ENCODE data around the gene HNF1B.
"Not testable (repeated sequence)": the region's sequence is repeated elsewhere in the genome, so short reads cannot be mapped to it uniquely, and the experiment has no call there.

The HNF1B gene, protein sequence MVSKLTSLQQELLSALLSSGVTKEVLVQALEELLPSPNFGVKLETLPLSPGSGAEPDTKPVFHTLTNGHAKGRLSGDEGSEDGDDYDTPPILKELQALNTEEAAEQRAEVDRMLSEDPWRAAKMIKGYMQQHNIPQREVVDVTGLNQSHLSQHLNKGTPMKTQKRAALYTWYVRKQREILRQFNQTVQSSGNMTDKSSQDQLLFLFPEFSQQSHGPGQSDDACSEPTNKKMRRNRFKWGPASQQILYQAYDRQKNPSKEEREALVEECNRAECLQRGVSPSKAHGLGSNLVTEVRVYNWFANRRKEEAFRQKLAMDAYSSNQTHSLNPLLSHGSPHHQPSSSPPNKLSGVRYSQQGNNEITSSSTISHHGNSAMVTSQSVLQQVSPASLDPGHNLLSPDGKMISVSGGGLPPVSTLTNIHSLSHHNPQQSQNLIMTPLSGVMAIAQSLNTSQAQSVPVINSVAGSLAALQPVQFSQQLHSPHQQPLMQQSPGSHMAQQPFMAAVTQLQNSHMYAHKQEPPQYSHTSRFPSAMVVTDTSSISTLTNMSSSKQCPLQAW

DNA sequence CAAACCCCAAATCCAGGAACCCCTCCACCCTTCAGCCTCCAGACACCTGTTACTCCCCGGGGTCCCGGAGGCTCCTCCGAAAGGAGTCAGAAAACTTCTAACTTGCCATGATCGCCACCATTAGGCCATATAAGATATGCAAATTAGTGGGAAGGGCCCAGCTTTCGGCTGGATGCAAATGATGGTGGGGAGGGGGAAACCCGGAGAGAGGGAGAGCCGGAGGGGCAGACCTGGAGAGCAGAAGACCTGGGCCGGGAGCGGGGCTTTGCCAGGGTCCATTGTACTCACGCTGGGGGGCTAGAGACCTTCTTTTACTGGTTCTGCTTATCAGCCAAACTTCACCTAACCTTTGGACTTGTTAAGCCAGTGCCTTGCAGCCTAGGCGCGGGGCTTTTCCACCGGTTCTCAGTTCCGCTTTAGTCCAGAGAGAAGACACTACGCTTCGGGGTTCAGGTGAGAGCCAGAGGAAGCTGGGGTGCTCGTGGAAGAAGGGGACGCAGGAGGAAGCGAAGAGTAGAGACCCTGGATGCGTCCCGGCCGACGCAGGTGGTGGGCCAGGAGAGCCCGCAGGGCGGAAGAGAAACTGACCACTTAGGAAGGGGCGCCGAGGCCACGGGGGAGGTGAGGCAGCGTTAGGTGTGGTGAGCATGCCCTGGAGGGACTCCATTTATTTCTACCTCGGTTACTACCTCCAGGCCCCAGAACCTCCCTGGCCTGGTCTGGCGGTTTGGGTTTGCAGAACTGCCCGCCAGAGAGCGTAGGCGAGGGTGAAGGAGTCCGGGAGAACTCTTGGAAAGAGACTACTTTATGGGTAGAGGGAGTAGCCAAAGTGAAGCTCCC, at the start of gene HNF1B:
Gene HNF1B, minus strand, starts transcription at position 99 of the 840 bp plus-strand sequence. CDS start 175 bp downstream, outside the sequence.
- no peak for DNase-seq (ENCODE audit: low read depth in 2 of 2)

DNA sequence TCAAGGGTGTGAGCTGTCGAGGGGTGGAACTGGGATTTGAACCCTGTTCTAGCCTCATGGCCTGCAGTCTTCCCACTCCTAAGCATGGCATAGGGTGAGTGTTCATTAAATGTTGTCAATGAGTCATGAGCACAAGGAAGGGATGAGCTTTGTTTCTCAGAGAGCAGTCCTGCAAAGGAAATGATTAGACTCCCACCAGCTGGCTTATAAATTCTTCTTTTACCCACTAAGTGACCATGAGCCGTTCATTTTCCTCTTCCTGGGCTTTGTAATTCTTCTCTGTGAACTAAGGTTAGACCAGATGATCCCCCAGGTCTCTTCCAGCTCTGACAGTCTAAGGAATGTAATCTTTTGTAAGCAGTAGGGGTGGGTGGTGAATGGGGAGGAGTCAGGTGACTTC, 47.9 kb upstream of the HNF1B start:
- DNase-seq (ENCODE audit: low read depth in 2 of 2): no peak

DNA sequence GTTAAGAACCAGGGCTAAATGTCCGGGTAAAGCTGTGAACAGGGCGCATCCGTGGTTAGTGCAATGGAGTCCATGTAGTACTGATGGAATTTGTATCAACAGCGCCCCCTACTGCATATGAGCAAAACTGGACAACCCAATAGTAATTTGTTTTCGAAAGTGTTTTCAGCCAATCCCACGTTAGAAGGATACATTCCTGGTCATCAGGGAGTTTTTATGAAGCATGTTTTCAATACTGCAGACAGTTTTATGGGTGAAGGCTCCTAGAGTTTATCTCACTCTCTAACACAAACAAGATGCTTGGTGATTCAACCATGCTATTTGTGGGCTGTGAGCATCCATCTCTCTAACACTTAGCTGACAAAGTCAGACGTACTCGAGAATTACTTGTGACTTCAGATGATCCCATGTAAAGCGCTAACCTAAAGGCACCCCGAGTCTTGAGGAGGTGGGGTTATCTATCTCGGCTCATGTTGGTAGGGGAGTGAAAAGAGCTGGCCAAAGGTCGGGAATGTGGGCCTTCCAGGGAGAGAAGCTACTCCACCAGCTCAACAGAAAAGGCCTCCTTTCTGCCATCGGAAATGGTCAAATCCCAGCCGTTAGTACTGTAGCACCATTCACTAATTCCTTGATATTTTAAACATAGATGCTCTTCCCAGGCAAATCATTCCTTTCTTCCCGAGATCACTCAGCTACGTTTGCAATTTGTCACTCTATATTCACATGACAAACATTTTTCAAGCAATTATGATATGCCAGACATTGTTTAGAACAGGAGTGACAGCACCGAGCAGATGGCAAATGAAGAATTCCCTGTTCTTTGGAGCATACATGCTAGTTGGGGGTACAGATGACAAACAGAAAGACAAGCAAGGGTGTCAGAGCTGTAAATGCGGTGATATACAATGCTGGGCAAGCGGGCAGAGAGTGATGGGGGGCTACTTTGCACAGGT, 46.9 kb upstream of the HNF1B start:
- DNase-seq (ENCODE audit: low read depth in 2 of 2): no peak

DNA sequence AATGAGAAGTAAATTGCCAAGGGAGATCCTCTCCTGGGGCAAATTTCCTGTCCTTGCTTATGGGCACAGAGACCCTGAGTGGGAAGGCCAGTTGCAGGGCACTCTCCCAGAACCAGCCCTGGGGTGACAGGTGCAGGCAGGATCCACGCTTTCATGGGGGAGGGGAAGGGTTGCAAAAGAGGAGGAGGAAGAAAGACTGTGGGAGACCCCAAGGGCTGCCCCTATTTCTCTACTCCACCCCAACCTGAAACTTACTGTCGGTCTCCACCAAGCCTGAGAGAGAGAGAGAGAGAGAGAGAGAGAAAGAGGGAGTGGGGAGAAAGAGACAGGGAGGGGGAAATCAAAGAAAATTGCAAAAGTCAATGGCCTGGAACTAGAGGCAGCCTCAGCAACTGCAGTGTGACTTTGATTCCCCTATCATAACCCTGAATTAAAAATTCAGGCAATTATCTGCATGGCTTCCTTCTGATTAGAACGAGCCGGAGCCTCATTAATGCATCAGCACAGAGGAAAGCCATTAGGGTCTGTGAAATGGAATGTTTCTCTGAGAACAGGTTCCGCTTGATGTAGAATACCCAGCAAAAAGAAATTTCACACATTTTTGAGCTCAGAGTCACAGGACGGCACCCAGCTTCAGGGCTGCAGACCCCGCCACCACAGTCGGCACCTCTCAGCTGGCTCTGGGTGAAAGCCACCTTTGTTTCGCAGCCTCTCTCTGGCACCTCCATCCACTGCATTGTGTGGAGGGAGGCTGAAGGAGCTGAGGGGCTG, 45.1 kb upstream of the HNF1B start:
- DNase-seq (ENCODE audit: low read depth in 2 of 2): no peak

DNA sequence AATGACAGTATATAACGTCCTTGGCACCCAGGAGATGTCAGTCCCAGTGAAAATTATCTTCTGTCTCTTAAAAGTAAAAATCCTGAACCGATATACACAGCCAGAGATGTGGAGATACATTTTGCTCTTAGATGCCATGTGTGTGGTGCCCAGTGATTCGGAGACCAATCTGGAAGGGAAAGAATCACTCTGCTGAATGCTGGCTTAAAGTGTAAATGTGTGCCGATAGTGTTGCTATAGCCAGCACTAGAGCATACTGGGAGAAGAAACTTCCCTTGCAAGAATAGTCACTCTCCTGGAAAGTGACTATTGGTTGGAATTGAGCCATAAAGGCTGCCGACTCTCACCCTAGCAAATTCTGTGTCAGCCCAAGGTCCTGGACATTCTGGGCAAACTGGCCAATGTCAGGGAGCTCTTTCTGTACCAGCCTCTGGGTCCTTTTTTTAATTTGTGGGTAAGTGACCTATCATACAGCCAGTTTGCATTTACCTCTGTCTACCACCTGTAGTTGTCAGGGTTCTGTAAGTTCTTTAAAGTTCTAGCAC, 44.2 kb upstream of the HNF1B start:
- no peak for DNase-seq (ENCODE audit: low read depth in 2 of 2)

DNA sequence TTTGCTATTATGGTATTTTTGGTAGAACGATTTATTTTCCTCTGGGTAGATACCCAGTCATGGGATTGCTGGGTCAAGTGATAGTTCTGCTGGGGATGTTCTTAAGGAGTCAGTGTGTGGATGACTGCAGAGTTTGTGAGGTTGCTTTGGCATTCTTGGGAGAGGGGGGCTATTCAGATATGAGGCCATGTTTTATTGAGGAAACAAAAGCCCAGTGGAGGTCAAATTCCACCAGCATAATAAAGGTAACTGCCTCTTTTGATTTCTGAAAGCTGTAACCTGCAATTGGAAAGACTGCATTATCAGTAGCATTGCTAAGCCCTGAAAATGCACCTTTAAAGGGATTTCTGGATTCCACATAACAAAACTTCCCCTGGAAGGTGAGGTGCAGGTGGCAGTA, 43.7 kb upstream of the HNF1B start:
- DNase-seq (ENCODE audit: low read depth in 2 of 2): no peak

DNA sequence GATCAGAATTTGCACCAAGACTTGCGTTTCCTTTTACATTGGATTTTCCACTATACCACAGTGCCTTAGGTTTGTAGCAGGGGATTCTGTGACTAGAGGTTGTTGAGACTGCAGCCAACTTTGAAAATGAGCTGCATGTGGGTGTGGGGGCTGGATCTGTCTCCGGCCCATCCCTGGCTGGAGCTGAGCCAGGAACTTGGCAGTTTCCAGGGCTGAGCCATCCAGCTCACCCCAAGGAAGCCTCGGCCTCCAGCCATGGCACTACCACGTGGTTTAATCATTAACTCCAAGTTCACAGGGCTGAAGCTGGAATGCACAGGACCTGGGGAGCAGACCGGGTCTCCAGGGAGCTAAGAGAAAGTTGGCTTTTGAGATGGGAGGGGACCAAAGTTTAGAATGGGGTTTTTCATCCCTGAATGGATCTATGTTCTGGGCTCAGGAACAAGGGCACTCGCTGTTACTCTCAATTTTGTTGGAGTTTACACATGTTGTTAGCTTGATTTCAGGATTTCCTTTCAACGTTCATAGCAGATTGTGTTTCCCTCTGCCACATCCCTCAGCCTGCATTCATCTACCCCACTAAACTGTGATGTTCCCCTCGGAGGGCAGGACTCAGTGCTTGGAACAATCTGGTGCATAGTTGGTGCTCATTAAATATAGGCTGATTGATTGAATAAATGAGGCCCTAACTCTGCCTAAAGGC, 42.3 kb upstream of the HNF1B start:
- no peak for DNase-seq (ENCODE audit: low read depth in 2 of 2)

DNA sequence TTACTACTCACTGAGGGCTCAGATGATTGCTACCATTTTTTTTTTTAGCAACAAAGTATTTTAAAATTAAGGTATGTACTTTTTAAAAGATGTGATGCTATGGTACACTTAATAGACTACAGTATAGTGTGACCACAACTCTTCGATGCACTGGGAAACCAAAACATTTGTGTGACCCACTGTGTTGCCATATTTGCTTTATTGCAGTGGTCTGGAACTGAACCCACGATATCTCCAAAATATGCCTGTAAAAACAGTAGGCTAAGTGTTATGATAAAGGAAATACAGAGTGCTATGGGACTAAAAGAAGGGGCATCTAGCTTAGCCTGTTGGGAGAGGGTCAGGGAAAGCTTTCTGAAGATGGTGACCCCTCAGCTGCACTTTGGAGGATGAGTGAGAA, 41.6 kb upstream of the HNF1B start:
- no peak for DNase-seq (ENCODE audit: low read depth in 2 of 2)

DNA sequence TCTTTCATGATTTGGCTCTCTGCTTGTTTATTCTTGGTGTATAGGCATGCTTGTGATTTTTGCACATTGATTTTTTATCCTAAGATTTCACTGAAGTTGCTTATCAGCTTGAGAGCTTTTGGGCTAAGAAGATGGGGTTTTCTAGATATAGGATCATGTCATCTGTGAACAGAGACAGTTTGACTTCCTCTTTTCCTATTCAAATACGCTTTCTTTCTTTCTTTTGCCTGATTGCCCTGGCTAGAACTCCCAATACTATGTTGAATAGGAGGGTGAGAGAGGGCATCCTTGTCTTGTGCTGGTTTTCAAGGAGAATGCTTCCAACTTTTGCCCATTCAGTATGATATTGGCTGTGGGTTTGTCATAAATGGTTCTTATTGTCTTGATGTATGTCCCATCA, 37.6 kb upstream of the HNF1B start:
- DNase-seq (ENCODE audit: low read depth in 2 of 2): not testable (repeated sequence)

DNA sequence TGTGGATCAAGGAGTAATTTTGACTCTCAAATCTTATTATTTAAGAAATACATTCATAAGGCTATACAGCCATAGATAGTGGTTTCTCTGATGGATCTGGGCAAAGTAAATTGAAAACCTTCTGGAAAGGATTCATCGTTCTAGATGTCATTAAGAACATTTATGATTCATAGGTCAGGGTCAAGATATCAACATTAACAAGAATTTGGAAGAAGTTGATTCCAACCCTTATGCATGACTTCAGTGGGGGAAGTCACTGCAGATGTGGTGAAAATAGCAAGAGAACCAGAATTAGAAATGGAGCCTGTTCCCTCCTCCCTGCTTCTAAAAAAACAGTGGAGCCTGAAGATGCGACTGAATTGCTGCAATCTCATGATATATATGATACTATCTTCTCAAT, 36.6 kb upstream of the HNF1B start:
- DNase-seq (ENCODE audit: low read depth in 2 of 2): no peak

DNA sequence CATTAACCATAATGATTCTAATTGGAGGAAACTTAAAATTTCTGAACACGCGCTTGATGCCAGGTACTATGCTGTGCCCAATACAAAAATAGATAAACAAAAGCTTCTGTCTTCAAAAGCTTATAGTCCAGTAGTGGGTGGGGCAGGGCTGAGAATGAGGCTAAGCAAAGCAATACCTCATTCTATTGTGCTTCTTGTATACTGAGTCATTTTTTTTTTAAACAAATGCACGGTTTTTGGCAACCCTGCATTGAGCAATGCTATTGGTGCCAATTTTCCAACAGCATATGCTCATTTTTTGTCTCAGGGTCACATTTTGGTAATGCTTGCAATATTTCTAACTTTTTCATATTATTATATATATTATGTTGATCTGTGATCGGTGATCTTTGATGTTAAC, 34.7 kb upstream of the HNF1B start:
- DNase-seq (ENCODE audit: low read depth in 2 of 2): no peak

DNA sequence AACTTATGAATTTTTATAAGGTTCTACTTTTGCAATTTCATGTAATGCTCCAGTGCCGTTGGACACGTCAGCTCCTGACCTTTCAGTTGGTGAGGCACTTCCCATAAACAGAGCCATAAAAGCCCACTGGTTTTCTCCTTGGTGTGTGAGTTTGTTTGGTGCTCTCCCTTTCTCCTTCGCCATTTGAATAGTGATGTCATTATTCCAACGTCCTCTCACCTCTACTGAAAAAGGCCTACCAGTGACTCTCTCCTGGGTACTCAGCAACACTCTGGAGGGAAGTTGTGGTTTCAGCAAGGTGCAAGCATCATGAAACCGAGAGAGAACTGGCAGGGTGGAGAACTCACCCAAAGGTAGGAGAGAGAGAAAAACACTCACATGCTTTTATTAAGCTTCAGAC, 29.6 kb upstream of the HNF1B start:
- no peak for DNase-seq (ENCODE audit: low read depth in 2 of 2)

DNA sequence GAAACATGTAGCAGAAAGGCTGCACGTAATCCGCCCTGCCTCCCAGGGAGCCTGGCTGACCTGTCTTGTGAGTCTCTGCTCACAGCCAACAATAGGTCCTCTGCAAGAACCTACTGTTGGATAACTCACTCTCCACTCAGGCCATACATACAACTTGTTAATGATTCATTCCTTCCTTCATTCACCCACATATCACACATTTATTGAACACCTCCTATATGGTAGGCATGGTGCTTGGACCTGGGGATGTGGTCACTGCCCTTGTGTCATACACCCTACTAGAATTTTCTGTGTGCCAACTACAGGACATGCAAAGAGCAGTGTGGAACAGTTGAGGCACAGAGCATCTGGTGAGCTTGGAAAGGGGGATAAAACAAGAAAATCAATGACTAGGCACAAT, 28.1 kb upstream of the HNF1B start:
- DNase-seq (ENCODE audit: low read depth in 2 of 2): no peak

DNA sequence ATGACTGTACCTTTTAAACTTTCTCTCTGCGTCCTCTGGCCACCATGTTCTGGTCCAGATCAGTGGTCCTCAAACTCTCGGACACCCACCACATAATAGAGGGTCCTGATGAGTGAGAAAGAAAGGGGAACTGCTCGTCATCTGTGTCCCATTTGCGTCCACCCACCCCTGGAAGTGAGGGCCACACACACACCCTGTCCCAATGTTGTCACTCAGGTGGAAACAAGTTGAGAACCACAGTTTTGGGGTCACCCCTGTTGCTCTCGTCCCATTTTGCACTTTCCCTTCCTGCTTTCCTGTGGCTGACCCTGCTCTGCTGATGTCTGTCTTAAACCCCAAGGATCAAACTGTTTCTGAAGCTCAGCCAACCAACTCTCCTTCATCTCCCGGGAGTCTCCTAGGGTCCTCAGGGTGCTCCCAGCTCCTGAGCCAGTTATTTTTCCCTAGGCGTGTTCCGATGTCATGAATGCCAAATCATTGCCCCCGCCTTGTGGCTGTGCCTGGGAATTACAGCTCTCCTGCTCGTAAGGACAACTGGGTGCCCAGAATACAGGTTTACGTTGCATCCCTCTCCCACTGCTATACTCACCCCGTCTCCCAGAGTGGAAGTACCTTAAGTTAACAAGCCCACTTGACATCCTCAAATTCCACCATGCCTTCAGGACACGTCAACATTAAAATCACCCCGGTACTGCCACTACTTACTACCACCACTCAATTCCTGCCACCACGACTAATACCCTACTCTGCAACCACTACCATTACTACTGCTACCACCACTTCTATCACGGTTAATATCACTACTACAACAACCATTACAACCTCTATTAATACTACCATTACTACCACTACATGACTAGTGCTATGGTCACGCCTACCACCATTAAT, 26.0 kb upstream of the HNF1B start:
- DNase-seq (ENCODE audit: low read depth in 2 of 2): no peak

DNA sequence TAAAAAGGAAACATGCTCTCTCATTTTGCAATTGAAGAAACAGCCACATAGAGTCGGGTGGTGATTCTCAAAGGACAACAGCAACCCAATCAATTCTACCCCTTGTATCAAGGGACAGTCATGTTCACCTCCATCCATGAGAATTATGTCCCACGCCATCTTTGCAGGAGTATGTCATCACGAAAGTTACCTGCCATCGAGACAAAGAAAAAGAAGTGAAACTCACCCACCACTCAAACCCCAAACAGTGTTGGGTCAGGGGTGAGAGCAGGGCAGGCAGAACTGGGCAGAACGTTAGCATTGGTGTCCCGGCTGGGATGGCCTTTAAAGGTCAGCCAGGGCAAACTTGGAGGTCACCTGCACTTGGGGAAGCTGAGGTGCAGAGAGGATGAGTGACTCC, 24.2 kb upstream of the HNF1B start:
- no peak for DNase-seq (ENCODE audit: low read depth in 2 of 2)

DNA sequence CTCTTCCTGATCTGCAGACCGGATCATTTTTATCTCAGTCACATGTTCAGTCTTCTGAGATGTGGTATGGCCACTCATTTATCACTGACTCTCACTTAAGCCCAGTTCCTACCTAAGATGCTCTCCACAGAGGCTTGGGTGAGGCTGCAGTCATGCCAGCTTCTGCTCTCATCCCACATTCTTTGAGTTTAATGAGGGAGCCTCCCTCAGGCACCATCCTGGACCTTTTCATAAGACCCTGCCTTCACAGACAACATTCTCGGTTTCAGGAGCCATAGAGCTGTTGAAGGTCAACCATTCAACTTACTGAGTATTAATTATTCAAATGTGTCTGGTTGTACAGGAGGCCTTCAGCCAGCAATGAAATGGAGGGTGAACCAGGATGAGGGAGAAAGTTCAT, 23.6 kb upstream of the HNF1B start:
- no peak for DNase-seq (ENCODE audit: low read depth in 2 of 2)

DNA sequence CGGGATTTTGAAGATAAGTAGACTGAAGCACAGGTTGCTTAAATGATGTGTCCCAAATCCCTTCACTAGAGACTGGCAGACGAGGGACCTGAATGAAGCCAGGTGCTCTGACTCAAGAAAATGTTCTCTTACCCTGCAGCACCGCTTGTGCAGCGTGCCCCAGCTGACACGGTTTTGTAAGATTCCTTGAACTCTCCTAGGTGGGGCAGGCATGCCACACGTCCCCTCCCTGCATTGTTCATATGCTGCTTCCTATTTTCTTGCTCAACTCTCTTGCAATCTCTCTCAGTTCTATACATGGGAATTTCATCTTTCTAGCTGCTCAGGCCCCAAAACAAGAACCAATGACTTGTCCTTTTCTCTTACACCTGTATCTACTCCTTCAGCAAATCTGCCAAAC, 22.1 kb upstream of the HNF1B start:
- no peak for DNase-seq (ENCODE audit: low read depth in 2 of 2)

DNA sequence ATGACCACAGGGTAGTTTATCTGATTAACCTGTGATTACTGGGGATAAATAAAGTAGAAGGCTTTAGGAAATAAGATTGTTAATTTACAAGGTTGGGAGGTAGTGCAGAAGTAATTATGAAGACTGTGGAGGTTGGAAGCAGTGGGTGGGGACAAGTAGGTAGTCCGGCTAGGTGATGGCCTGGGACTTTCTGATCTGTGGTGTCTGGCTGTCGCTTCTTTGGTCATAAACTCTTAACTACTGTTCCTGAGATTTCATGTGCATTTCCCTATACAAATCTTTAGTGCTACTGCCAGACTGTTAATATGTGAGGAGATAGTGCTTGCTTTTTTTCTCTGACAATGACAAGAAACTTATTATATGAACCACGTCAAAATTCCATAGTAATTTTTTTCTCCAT, 19.5 kb upstream of the HNF1B start:
- no peak for DNase-seq (ENCODE audit: low read depth in 2 of 2)

DNA sequence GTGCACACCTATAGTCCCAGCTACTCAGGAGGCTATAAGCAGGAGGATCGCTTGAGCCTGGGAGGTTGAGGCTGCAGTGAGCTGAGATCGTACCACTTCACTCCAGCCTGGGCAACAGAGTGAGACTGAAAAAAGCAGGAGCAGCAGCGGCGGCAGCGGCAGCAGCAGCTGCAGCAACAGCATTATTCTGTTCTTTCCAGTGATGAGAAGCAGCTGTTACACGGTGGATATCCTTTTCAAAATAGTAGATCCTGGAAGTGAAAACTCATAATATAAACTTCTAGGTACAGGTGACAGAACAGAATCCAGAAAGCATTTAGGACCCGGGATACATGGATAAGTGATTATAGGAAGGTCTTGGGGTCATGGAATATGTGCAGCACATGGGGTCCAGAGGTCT, 17.8 kb upstream of the HNF1B start:
- no peak for DNase-seq (ENCODE audit: low read depth in 2 of 2)

All from stimulated activated CD8-positive, alpha-beta memory T cell treated with anti-CD3 and anti-CD28 coated beads, Interleukin-15, amount 100 ng/mL, for 4 hours (primary cell).